GM18861 (cell line): ENCODE results near the gene TARS3.
"Not testable (repeated sequence)": the region's sequence is repeated elsewhere in the genome, so short reads cannot be mapped to it uniquely, and the experiment has no call there.

Experiments used
- ATAC-seq: cut with Tn5 transposase; IDR thresholded peaks from one replicate; pipeline ENCODE4 v1.9.1; 2021; ENCODE audit not compliant: unreplicated experiment

TARS3 gene

DNA sequence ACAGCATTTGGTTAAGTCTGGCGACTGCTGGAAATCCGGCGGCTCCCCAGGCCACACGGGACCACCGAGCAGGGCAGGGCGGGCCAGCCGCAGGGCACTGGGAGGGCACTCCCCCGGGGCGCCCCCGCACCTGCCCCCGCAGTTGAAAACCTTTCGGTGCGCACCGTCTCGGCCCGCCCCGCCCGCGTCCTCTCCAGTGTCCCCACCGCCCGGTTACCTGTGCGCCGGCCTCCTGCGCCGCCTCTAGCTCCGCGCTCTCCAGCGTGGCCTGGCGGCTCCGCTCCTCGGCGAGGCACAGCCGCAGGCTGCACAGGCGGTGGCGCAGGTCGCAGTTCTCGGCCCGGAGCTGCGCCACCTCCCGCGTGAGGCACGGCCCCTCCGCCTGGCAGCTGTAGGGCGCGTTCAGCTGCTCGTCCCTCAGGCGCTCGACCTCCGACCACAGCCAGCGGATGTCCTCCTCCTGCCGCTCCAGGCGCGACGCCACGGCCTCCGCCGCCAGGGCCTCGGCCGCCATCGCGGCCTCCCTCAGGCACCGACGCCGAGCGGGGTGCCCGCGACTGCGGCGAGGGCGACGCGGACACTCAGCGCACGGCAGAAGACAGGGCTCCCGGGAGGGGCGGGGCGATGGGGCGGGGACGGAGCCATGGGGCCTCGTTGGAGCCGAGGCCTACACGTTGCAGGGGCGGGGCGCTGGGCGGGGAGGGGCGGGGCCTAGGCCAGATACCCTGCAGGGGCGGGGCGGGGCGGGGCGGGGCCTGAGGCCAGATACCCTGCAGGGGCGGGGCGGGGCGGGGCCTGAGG is at the start of gene TARS3:
Gene TARS3, minus strand, starts transcription at position 600 of the 801 bp plus-strand sequence. Its CDS starts 86 bp downstream, at position 514.
- ATAC-seq: peak; percentile 75

DNA sequence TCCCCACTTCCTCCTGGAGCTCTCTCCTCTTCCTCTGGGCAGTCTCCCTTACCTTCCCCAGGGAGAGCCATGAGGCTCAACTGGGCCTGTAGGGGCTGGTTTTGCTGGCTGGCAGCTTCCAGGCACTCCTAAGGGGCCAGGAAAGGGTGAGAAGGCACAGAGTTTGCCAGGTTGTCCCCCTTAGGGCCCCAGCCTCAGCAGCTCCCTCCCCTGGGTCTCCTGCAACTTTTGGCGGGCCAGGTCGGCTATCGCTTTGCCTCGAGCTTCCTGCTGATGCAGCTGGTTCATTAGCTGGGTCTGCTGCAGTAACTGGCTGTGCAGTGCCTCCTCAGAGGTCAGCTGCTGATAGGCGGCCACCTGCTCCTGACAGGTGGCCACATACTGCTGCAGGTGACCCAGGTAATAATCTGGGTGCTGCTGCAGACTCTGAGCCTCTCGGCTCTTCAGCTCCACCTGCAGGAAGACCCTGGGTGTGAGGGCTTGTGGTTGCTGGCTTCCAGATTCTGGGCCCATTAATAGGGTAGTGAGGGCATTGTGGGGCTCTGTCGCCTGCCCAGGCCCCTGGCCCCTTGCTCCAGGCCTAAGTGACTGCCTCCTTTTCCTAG is 49.3 kb upstream of the TARS3 start:
- no peak for ATAC-seq

DNA sequence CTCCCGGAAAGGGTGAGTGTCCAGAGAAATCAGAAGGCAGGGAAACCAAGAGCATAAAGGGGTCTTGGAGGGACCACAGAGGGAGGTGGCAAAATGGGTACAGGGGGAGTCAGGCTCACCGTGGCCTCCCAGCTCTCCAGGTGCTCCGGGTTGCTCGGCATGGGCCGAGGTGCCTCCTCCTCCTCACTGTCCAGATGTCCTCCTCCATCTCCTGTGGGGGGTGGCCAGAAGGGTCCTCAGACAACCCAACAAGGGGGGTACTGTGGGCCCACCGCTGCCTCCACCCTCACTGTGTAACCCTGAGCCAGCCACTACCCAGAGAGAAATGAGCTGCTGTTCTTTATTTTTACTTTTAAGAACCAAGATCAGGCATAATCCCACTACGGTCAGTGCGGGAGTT is 48.6 kb upstream of the TARS3 start:
- ATAC-seq: no peak

DNA sequence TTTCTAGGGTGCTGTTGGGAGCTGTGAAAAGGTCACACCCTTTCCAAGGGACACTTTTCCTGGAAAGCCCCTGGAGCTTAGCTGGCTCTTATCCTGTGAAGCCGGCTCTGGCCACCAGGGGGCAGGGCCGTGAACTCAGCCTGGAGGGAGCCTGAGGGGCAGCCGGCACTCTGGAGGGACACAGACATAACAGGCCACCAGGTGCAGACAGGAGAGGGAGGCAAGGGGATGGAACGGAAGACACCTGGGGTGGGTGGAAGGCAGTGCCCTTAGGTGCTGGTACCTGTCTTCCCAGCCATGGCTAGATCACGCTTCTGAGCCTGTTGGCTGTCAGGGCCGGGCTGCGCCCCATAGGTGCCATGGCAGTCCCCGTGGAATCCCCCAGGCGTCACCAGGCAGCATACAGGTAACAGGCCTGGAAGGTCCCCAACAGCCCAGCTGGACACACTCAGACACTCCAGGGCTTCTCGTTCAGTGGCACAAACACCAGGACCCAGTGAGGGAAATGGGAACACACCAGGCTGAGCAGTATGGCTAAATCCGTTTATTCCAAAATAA is 42.9 kb upstream of the TARS3 start:
- ATAC-seq: not testable (repeated sequence)

DNA sequence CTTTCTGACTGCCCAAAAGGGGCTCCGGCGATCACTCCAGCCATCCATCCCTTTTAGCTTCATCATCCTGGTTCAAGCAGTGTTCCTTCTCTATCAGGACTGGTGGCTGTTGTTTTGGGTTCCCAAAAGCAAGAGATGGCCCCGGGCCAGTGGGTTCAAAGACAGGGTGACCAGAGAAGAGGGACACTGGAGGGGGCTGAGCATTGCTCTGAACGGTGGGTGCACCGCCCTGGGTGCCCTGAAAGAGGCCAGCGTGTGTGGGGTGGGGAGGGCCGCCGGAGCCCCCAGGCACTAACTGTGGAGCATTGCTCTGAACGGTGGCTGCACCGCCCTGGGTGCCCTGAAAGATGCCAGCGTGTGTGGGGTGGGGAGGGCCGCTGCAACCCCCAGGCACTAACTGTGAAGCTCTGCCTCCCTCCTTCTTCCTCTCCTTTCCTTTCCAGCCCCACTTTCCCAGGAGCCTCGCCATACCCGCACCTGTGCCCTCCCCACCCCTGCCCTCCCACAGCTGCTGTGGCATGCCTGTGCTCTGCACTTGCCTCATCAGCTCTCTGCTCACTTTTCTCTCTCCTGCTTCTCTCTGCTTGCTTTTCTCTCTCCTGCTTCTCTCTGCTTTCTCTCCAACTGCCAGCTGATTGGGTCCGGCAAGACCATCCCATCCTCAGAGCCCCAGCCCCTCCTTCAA is 41.6 kb upstream of the TARS3 start:
- no peak for ATAC-seq

DNA sequence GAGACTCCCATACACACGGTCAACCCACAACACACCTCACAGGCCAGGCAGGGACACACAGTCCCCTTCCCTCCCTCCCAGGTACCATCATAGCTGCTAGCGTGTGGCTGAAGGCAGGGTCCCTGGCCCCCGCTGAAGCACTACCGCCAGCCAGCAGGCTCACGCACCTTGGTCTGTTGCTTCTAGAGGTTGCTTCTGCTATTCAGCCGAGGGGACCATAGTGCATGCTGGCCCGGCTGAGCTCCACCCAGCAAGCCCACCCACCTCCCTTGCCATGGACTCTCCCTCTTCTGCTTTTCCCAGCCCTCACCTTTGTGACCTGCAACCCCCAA is 41.0 kb upstream of the TARS3 start:
- not testable (repeated sequence) for ATAC-seq

DNA sequence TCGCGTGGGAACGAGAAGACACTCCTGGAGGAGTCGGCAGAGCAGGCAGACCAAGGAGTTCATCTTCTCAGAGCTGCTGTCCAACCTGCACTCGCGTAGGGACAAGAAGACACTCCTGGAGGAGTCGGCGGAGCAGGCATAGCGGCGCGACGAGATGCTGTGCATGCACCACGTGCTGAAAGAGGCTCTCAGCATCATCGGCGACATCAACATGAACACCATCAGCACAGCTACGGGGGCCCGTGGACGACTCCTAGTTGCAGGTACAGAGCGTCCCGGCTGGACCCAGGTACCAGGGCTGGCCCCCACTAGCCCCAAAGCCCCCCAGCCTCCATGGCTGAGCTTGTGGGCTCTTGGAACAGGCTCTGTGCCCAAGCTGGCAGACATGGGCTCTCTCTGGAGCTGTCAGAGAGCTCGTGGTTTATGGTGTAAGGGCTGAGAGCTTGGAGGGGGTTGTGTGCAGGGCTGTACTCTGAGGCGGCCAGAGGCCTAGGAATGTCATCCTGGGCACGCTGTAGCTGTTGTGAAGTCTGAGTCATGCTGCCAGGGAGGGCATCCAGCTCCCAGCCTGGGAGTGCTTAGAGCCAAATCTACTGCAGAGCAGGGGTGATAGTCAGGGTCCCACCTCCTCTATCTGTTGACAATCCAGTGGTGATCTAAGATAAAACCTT is 40.5 kb upstream of the TARS3 start:
- ATAC-seq: not testable (repeated sequence)

DNA sequence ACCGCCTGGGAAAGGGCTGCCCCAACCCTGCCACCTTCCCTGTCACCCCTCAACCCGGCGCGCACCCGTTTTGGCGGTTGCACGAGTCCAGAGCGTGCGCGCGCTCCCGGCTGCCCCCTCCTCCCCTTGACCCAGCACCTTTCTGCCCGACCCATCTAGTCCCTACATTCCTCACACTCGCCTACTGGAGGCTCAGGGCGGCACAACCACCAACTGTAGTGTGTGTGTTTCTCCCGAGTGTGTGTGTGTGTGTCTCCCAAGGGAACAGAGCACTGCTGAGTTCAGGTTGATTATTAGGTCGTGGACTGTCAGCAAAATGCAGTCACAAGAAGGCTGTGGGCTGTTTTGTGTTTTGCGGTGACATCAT is 22.4 kb upstream of the TARS3 start:
- peak; percentile 32 for ATAC-seq

DNA sequence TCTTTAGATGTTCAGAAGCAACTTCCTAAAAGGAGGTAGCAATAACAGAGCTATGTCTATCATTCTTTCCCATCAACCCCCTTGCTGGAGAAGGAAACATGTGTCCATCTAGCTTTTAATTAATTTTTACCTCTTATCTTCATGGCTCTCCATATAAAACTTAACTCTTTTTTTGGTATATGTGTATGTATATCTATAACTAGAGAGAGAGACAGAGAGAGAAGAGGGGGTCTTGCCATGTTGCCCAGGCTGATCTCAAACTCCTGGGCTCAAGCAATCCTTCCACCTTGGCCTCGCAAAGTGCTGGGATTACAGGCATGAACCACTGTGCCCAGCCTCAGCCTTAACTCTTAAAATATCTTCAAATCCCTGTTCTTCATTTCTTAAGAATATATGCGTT is 10.6 kb upstream of the TARS3 start:
- ATAC-seq: not testable (repeated sequence)

DNA sequence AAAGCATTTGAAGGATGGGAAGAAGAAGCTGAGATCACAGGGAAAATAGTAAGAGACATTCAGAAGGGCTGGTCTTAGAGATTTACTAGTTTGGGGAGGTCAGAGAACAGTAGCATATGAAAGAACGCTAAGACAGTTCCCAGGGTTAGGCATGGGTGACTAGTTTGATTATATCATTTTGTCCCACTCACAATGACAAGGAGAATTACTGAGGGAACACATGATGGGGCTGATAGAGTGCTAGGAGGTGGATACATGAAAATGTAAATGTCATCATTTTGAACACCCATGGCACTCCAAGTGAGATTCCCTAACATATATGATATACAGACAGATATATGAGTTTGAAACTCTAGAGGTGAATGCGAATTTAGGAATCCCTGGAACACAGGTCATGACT is 9.3 kb upstream of the TARS3 start:
- no peak for ATAC-seq

DNA sequence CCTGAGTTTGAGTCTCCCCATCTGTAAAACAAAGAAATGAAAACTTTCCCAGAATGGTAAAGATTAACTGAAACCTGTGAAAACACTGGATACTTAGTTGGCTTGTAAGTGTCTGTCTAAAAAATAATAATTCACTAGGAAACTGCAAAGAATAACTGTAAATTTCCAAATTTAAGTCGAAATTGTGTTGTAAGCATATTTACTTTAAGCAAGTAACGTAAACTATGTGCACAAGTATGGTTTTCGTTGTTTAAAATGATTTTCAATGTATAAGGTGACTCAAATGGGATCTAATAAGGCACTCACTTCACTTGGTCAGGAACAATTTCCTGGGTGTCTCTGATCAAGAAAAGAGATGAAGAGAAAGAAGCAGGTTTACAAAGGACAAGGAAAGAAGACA is 8.5 kb upstream of the TARS3 start:
- no peak for ATAC-seq

DNA sequence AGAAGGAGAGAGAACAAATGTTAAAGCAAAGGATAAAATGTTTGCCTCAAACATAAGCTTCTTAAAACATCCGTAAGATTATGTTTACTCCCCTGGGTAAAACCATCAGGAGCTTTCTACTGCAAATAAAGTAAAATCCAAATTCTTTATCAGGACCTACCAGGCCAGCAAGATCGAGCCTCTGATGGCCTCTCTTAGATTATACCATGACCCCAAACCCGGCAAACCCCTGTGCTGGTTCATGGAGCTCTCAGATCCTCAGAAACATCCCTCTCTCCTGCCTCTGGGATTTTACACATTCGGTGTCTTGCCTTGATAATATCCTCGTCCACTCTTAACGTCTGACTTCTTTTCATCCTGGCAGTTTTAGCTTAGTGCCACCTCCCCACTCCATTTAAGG is 7.5 kb upstream of the TARS3 start:
- no peak for ATAC-seq

DNA sequence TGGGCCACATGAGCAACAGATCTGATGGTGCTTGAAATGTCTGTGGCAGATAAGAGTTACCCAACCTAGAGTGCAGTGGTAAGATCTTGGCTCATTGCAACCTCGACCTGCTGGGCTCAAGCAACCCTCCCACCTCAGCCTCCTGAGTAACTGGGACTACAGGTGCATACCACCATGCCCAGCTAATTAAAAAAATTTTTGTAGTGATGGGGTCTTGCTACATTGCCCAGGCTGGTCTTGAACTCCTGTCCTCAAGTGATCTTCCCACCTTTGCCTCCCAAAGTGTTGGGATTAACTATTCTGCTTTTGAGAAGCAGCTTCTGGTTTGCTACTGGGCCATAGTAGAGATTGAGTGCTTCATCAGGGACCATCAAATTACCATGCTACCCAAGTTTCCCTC is 2.9 kb upstream of the TARS3 start:
- ATAC-seq: no peak

DNA sequence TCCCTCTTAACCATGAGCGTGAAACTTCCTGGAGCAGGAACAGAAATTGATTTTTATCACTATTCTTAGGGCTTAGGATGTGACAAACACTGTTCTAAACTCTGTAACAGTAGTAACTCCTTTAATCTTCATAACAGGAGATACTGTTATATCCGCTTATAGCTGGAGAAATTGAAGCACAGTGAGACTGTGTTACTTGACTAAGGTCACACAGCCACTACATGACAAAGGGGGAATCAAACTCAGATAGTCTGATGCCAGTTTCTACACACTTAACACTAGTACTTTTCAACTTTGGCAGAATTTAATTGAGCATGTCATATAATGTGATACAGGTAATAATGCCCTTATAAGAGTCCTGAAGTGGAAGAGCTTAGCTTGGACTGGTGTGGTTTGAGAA is 800 bp upstream of the TARS3 start:
- ATAC-seq: no peak

DNA sequence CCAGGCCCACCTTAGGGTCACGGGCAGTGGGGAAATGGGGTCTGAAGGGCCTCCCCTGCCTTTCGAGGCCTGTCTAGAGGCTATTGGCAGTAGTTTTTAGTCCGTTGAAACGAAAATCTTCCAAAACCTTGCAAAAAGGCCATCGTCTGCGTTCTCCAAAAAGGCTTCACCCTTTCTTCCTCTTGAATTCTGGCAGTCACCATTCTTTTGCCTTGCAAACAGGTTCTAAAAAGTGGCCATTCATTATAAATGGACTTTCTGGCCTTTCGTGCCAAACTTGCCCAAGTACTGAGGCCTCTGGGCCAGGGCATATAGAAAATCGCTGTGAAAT is 367 bp upstream of the TARS3 start:
- no peak for ATAC-seq

DNA sequence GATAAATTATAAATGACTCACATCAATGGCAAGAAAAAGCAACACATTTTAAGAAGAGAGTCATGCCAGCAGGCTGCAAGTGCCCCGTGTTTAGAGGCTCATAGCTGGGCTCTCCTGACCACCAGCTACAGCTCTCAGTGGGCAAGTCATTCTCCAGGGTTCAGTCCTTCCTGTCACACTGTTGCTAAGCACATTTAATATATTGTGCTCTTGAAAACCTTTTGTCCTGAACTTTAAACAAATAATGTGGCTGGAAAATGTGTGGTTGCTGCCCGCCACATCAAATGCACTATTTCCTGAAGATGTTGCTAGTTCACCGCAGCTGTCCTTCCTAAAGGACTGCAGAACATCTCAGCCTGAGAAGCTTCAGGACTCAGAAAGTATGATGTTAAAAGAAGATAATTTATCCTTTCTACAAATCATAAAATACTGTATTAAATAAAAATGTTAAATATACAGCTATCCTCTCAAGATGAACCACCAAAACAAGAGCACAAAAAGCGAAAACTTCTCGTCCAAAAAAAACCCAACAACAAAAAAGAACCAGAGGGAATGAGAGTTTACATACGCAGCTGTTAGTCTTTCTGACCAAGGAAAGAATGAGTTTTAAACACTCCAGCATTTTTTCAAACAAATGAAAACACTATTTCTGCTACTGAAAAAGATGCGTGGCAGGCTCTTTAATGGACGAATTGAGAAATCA is 951 bp downstream of the TARS3 start:
- ATAC-seq: peak; percentile 43

DNA sequence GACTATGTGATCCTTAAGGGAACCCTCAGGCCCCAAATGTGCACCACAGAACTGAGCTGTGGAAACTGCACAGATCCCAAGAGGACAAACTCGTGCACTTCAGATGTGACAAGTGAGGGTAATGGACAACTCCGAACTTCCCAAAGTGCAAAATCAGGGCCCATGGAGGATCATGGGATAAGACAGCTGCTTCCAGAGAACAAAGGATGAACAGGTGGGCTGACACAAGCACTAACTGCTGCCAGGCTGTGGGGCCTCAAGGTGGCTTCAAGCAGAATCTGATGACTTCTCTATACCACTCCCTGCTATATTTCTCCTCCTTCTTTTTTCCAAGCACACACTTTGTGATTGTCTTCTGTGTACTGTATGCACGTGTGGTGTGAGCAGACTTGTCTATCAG is 5.4 kb downstream of the TARS3 start:
- no peak for ATAC-seq

DNA sequence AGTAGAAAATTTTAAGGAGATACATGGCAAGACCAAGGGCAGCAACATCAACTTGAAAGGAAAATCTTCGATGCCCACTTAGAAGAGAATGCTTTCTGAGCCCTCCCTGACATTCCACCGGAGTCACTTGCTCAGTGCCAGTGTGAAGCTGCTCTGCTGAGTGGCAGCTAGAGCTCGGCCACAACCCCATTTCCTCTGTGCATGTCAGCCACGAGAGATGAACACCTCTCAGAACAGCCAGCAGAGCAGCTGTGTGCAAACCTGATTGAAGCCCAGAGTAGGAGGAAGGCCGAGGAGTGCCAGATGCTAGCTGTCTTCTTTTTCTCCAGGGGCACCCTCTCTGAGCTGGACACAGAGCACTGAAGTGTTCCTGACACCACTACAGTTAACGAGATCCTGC is 12.2 kb downstream of the TARS3 start:
- no peak for ATAC-seq

DNA sequence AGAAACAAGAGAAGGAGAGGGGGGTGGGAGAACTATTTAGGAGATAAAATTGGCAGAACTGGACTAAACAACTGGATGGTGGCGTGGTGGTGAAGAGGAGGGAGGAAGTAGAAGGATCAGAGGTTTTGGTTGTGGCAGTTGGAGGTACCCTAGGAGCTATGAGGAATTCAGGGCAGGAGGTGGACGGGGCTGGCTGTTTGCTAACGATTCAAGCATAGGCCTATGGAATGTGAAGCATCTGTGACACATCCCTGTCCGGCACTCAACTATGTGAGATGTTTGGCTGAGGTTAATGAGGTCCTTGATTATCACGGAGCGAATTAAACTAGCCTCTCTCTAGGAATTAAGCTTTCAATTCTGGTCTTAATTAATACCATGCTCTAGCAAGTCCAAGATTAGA is 13.5 kb downstream of the TARS3 start:
- no peak for ATAC-seq

DNA sequence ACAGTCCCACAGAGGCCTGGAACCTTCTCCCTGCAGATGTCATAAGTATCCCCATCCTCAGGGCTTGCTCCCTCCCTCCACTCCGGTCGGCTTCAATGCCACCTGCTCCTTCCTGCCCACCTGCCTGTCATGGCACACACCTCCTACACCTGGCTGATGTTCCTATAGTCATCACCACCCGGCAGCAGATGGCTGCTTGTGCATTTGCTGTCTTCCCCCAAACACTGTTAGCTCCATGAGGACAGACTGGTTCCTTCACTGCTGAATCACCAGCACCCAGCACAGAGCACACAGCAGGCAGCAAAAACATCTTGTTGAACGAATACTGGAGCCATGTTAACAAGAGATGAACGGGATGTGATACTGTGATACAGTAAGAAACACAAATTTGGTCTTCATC is 14.8 kb downstream of the TARS3 start:
- ATAC-seq: no peak

DNA sequence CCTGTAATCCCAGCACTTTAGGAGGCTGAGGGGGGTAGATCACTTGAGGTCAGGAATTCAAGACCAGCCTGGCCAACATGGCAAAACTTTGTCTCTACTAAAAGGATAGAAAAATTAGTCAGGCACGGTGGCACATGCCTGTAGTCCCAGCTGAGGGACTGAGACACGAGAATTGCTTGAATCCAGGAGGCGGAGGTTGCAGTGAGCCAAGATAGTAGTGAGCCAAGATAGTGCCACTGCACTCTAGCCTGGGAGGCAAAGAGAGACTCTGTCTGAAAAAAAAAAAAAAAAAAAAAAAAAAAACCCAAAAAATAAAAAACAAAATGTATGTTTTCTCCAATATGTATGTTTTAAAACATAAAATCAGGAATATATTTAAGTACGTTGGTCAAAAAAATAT is 16.3 kb downstream of the TARS3 start:
- no peak for ATAC-seq
